ENCODE results near the gene CREB1.

Gene CREB1

GRCh38 chr2:207511851-207512250 lies 17.9 kb upstream of the CREB1 start:
- no peak for TF ChIP-seq CTCF (IDR thresholded peaks at IDR 0.05; ENCODE audit: borderline replicate concordance, insufficient read depth, low read depth, low read length)
- no peak overlapping the region for H3K4me3 ChIP-seq (ENCODE audit: low read depth, low read length)

- no peak for TF ChIP-seq CTCF (IDR thresholded peaks at IDR 0.05; ENCODE audit: borderline replicate concordance, insufficient read depth, low read depth, low read length)
These were observed 17.4 kb upstream of the CREB1 start for GRCh38 chr2:207512356-207512755.

GRCh38 chr2:207513551-207514257 lies 16.1 kb upstream of the CREB1 start:
- no peak overlapping the region for H3K4me3 ChIP-seq (ENCODE audit: low read depth, low read length)

More at GRCh38 chr2:207512356-207512755, 17.4 kb upstream of the CREB1 start:
- H3K4me3 ChIP-seq (ENCODE audit: low read depth, low read length): no peak overlapping the region

GRCh38 chr2:207514451-207514850 lies 15.3 kb upstream of the CREB1 start:
- no peak overlapping the region for H3K4me3 ChIP-seq (ENCODE audit: low read depth, low read length)

More at GRCh38 chr2:207513551-207514257, 16.1 kb upstream of the CREB1 start:
- no peak for TF ChIP-seq CTCF (IDR thresholded peaks at IDR 0.05; ENCODE audit: borderline replicate concordance, insufficient read depth, low read depth, low read length)

GRCh38 chr2:207515671-207516070 lies 14.1 kb upstream of the CREB1 start:
- no peak for TF ChIP-seq CTCF (IDR thresholded peaks at IDR 0.05; ENCODE audit: borderline replicate concordance, insufficient read depth, low read depth, low read length)
- H3K4me3 ChIP-seq (ENCODE audit: low read depth, low read length): no peak overlapping the region

More at GRCh38 chr2:207514451-207514850, 15.3 kb upstream of the CREB1 start:
- TF ChIP-seq CTCF (IDR thresholded peaks at IDR 0.05; ENCODE audit: borderline replicate concordance, insufficient read depth, low read depth, low read length): no peak

GRCh38 chr2:207516206-207516605 lies 13.6 kb upstream of the CREB1 start:
- no peak overlapping the region for H3K4me3 ChIP-seq (ENCODE audit: low read depth, low read length)
- no peak for TF ChIP-seq CTCF (IDR thresholded peaks at IDR 0.05; ENCODE audit: borderline replicate concordance, insufficient read depth, low read depth, low read length)

- no peak overlapping the region for H3K4me3 ChIP-seq (ENCODE audit: low read depth, low read length)
- TF ChIP-seq CTCF (IDR thresholded peaks at IDR 0.05; ENCODE audit: borderline replicate concordance, insufficient read depth, low read depth, low read length): no peak
These were observed 6.8 kb upstream of the CREB1 start for GRCh38 chr2:207523005-207523404.

Measured in GM12875 (cell line).